K562 (cell line): ENCODE measurements around the gene PARD3B. TPM values are rescaled to one million over a fixed set of nuclear protein-coding genes. Genes with fewer than 3 reads are reported as not detected.

Experiments used
- CTCFL ChIP-seq: IDR thresholded peaks from 2 replicates; pipeline ENCODE4 v1.6.1; 2011; ENCODE audit warnings: borderline replicate concordance, low read depth, mild to moderate bottlenecking, moderate library complexity, low read length; ENCODE audit not compliant: insufficient read depth, poor library complexity, severe bottlenecking
- HES1 ChIP-seq: fragments of 450-650 bp; IDR thresholded peaks from 2 replicates; pipeline ENCODE4 v1.6.1; 2016; ENCODE audit warnings: low read depth, mild to moderate bottlenecking, moderate library complexity
- MGA ChIP-seq: fragments of 450-650 bp; IDR thresholded peaks from 2 replicates; pipeline ENCODE4 v1.6.1; 2016; ENCODE audit warnings: mild to moderate bottlenecking, moderate library complexity
- MLLT1 ChIP-seq, 2 experiments: fragments of 450-650 bp; IDR thresholded peaks; 2 replicates each; pipeline ENCODE4 v1.6.1; 2016
- ZC3H11A ChIP-seq: IDR thresholded peaks from 2 replicates; pipeline ENCODE4 v1.6.1; 2012; ENCODE audit warnings: low read depth, low read length, improper control_type of control experiment
- ZNF324 ChIP-seq: fragments of 250-450 bp; sonication (Bioruptor Pico); IDR thresholded peaks from 2 replicates; pipeline ENCODE4 v1.4.0; 2020; ENCODE audit warnings: mild to moderate bottlenecking
- polyA plus RNA-seq, 8 experiments: library from polyadenylated mRNA; depleted of rRNA in 4 of 8; stranded (reverse) in 5 of 8; unstranded in 3 of 8; fragments of >200 nt; fragmentation: Nextera tagmentation in 2 of 8; fragmentation: Illumina TruSeq in 1 of 8; extraction: Ambion mirVana in 2 of 8; extraction: Trizol in 1 of 8; gene quantifications; 2 replicates each; pipeline versions ENCODE4 v1.2.1 to v1.2.3, GENCODE V29; 2011 to 2014; ENCODE audit warnings: inconsistent platforms in 1 of 8, missing spikeins in 1 of 8
- total RNA-seq, 7 experiments: library from RNA; depleted of rRNA in 6 of 7; stranded (reverse); fragments of >200 nt in 6 of 7; fragmentation: Illumina TruSeq in 2 of 7; extraction: Trizol in 2 of 7; gene quantifications; 2 replicates each; pipeline versions ENCODE4 v1.2.1 to v1.2.3, GENCODE V29; 2011 to 2021; ENCODE audit warnings: low replicate concordance in 1 of 7

Gene PARD3B
- total and polyA plus RNA-seq, 9 of the 15 experiments (the other 6 are each of a cell fraction or from before 2014, with no cell fraction given): 0.15 to 3.0 (median 1.1) TPM

- TF ChIP-seq MGA (no peak), HES1 (no peak), ZC3H11A (no peak), ZNF324 (CRISPR knock-in tag) (no peak), CTCFL (no peak), MLLT1 (IDR thresholded peaks at IDR 0.05) (no peak)
These were observed 1028.7 kb downstream of the PARD3B start (continued) for GRCh38 chr2:205574001-205574400.
